Dermis blood vessel endothelial cell (primary cell): ENCODE measurements around the gene SIK1. TPM values are rescaled to one million over a fixed set of nuclear protein-coding genes. Genes with fewer than 3 reads are reported as not detected.
"Not testable (repeated sequence)": the region's sequence is repeated elsewhere in the genome, so short reads cannot be mapped to it uniquely, and the experiment has no call there.

Experiments used
- DNase-seq: peaks from one replicate; pipeline ENCODE4 v3.0.0; 2010
- total RNA-seq: library from RNA; depleted of rRNA; stranded (reverse); fragments of >200 nt; gene quantifications from 2 replicates; pipeline ENCODE4 v1.2.3, GENCODE V29; 2014

The SIK1 gene
- total RNA-seq, 1 donor from 2014 or later, result 4.6 TPM

- not testable (repeated sequence) for DNase-seq
Observed at GRCh38 chr21:43439316-43440075, 12.6 kb upstream of the SIK1 start.

GRCh38 chr21:43436272-43436671 lies 9.3 kb upstream of the SIK1 start:
- DNase-seq, result not testable (repeated sequence)

GRCh38 chr21:43433340-43434136 lies 6.6 kb upstream of the SIK1 start:
- DNase-seq, result not testable (repeated sequence)

DNA sequence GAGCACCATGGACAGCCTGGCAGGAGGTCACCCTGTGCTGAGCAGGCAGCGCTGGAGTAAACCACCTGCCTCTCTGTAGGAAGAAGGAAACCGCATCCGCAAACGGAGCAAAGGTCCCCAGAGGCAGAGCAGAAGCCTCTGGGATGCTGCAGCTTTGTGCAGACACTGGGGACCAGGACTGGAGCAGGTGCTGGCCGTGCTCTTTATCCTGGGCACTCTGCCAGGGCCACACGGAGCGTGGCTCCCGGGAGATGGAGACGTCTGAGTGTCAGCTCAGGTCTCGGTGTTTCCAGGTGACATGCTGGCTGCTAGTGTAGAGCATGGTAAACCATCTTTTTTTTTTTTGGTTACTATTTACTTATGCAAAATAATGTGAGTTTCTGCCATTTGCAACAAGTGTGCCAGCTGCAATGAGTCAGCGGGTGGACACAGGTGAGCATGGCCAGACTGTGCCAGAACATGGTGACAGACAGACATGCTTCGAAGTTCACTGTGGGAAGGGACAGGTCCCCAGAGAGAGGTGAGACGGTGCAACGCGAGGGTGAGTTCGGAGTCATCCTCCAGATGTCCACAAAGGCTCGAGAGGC lies 4.0 kb upstream of the SIK1 start:
- not testable (repeated sequence) for DNase-seq

- DNase-seq, result not testable (repeated sequence)
Observed at GRCh38 chr21:43428964-43429363, 2.0 kb upstream of the SIK1 start.

- DNase-seq, result not testable (repeated sequence)
Observed at GRCh38 chr21:43427242-43427559, 270 bp upstream of the SIK1 start.

GRCh38 chr21:43426004-43426403 lies 927 bp downstream of the SIK1 start:
- DNase-seq, result not testable (repeated sequence)

- DNase-seq, result not testable (repeated sequence)
Observed at GRCh38 chr21:43419475-43419874, 7.5 kb downstream of the SIK1 start.

- DNase-seq, result not testable (repeated sequence)
Observed at GRCh38 chr21:43414576-43414975, 12.4 kb downstream of the SIK1 start.

GRCh38 chr21:43412020-43412788 lies 14.7 kb downstream of the SIK1 start:
- DNase-seq, result not testable (repeated sequence)

- DNase-seq, result not testable (repeated sequence)
Observed at GRCh38 chr21:43410456-43411068, 16.4 kb downstream of the SIK1 start.

GRCh38 chr21:43407139-43407538 lies 19.8 kb downstream of the SIK1 start:
- not testable (repeated sequence) for DNase-seq

- not testable (repeated sequence) for DNase-seq
Observed at GRCh38 chr21:43404450-43404849, 22.5 kb downstream of the SIK1 start.

DNA sequence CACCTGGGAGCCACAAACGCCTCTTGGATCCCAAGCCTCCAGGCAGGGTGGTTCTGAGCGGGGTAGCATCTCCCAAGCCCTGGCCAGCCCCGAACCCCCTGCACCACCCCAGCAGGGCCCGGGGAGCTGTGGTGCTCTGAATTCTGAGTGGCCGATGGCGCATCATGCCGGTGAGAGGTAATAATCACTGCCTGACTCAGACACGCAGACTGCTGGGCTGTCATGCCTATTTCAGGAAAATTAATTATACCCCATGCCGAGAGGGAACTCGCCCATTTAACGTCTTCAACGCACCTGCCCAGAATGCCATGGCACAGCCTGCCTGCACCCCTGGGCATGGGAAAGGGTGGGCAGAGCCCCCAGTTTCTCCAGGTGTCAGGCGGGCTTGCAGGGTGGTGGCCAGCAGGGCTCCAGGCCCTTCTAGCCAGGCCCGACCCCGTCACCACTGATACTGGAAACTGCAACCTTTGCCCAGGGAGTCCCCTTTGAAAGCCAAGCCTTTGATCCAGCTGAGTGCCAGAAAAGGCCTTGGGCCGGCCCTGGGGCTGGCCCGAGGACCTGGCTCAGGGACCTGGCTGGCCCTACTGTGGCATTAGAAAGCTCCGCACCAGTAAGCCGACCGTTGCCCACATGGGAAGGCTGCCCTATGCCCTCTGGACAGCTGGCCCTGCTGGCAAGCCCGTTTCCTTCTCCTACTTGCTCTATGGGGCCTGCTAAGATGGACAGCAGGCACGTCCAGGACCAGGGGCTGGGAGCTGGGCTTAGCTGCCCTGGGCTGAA lies 23.1 kb downstream of the SIK1 start:
- not testable (repeated sequence) for DNase-seq

- DNase-seq, result not testable (repeated sequence)
Observed at GRCh38 chr21:43401125-43401524, 25.8 kb downstream of the SIK1 start.

DNA sequence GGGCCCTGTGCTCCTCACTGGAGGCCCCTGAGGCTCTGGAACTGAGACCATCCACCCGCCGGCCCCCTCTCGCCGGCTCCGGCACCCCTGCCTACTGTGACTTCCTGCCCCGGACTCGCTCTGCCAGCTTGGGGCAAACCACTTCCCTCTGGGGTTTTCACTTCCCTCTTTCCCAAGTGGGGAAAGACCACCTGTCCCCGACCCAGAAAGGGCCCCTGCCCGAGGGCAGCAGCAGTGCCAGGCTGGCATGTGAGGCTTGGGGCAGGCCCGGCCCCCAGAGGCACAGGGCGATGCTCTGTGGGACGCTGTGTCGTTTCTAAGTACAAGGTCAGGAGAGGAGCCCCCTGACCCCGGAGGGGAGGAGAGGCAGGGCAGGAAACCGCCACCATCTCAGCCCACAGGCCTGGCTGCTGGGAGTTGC lies 27.3 kb downstream of the SIK1 start:
- not testable (repeated sequence) for DNase-seq

DNA sequence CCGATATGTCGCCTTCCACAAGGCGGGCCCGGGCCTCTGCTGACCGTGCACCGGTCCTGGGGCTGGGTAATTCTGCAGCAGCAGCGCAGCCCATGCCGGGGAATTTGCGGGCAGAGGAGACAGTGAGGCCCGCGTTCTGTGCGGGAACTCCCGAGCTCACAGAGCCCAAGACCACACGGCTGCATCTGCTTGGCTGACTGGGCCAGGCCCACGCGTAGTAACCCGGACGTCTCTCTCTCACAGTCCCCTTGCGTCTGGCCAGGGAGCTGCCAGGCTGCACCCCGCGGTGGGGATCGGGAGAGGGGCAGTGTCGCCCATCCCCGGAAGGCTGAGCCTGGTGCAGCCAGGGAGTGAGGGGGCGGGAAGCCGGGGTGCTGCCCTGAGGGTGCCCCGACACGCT lies 27.8 kb downstream of the SIK1 start:
- DNase-seq, result not testable (repeated sequence)

- DNase-seq, result not testable (repeated sequence)
Observed at GRCh38 chr21:43398533-43398932, 28.4 kb downstream of the SIK1 start.

DNA sequence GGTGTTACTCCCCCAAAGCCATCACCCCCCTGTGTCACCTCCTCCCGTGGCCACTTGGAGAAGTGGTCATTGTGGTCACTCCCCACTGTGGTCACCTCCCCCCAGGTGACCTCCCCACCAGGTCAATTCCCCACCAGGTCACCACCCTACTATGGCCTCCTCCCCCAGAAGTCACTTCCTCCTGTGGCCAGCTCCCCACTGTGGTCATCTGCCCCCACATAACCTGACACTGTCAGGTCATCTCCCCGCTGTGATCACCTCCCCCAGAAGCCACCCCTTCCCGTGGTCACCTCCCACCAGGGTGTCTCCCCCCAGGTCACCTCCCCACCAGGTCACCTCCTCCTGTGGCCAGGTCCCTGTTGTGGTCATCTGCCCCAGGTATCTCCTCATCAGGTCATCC lies 28.9 kb downstream of the SIK1 start:
- not testable (repeated sequence) for DNase-seq

DNA sequence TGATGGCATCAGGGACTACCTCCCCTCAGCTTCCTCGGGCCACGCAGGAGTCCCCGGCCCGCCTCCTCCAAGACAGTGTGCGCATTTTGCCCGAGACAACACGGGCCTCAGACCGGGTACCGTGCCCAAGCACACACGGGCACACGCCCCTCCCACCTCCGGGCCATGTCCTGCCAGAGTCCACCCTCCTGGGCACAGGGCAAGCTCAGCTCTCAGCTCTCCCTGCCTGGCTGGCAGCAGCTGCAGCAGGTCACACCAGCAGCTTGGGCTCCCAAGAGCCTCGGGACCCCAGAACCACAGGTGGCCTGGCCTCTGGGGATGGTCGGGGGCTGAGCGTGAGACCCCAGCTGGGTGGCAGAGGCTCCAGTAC lies 29.5 kb downstream of the SIK1 start:
- not testable (repeated sequence) for DNase-seq

GRCh38 chr21:43396788-43397438 lies 30.0 kb downstream of the SIK1 start:
- DNase-seq, result not testable (repeated sequence)
